ENCODE data around the gene TPI1. TPM values are rescaled to one million over a fixed set of nuclear protein-coding genes. Genes with fewer than 3 reads are reported as not detected.
"Not testable (repeated sequence)": the region's sequence is repeated elsewhere in the genome, so short reads cannot be mapped to it uniquely, and the experiment has no call there.

TPI1 gene
- total RNA-seq, 1 experiment from 2014 or later, result 1,045 TPM

DNA sequence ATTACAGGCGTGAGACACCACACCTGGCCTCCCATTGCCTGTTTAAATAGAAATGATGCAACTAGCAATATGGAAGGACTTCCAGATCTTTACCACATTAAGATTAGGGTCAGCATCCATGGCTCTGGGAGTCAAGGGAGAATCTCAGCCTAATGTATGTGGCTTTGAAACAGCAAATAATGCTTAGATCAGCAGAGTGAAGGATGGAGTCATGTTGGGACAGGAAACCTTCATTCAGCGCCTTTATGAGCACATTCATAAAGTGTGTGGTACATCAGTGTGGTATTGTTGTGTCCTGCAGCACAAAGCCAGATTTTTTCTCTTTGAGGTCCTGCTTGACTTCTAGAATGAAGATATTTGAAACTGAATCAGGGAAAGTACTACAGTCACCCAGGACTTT is 21.0 kb downstream of the TPI1 start (continued):
- TF ChIP-seq, protein P1, sequence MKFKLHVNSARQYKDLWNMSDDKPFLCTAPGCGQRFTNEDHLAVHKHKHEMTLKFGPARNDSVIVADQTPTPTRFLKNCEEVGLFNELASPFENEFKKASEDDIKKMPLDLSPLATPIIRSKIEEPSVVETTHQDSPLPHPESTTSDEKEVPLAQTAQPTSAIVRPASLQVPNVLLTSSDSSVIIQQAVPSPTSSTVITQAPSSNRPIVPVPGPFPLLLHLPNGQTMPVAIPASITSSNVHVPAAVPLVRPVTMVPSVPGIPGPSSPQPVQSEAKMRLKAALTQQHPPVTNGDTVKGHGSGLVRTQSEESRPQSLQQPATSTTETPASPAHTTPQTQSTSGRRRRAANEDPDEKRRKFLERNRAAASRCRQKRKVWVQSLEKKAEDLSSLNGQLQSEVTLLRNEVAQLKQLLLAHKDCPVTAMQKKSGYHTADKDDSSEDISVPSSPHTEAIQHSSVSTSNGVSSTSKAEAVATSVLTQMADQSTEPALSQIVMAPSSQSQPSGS (CRISPR knock-in tag; IDR thresholded peaks at IDR 0.05; ENCODE audit: borderline replicate concordance, low read depth), result no peak
- TF ChIP-seq ZNF232 (CRISPR knock-in tag; IDR thresholded peaks at IDR 0.05) (no peak), ZNF138 (CRISPR knock-in tag; conservative IDR thresholded peaks at IDR 0.05) (no peak), ZNF317 (CRISPR knock-in tag; IDR thresholded peaks at IDR 0.05; ENCODE audit: borderline replicate concordance, low read depth) (no peak)
- TF ChIP-seq, protein P2, sequence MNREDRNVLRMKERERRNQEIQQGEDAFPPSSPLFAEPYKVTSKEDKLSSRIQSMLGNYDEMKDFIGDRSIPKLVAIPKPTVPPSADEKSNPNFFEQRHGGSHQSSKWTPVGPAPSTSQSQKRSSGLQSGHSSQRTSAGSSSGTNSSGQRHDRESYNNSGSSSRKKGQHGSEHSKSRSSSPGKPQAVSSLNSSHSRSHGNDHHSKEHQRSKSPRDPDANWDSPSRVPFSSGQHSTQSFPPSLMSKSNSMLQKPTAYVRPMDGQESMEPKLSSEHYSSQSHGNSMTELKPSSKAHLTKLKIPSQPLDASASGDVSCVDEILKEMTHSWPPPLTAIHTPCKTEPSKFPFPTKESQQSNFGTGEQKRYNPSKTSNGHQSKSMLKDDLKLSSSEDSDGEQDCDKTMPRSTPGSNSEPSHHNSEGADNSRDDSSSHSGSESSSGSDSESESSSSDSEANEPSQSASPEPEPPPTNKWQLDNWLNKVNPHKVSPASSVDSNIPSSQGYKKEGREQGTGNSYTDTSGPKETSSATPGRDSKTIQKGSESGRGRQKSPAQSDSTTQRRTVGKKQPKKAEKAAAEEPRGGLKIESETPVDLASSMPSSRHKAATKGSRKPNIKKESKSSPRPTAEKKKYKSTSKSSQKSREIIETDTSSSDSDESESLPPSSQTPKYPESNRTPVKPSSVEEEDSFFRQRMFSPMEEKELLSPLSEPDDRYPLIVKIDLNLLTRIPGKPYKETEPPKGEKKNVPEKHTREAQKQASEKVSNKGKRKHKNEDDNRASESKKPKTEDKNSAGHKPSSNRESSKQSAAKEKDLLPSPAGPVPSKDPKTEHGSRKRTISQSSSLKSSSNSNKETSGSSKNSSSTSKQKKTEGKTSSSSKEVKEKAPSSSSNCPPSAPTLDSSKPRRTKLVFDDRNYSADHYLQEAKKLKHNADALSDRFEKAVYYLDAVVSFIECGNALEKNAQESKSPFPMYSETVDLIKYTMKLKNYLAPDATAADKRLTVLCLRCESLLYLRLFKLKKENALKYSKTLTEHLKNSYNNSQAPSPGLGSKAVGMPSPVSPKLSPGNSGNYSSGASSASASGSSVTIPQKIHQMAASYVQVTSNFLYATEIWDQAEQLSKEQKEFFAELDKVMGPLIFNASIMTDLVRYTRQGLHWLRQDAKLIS (CRISPR knock-in tag; IDR thresholded peaks at IDR 0.05; ENCODE audit: borderline replicate concordance), result no peak
- TF ChIP-seq, protein P3, sequence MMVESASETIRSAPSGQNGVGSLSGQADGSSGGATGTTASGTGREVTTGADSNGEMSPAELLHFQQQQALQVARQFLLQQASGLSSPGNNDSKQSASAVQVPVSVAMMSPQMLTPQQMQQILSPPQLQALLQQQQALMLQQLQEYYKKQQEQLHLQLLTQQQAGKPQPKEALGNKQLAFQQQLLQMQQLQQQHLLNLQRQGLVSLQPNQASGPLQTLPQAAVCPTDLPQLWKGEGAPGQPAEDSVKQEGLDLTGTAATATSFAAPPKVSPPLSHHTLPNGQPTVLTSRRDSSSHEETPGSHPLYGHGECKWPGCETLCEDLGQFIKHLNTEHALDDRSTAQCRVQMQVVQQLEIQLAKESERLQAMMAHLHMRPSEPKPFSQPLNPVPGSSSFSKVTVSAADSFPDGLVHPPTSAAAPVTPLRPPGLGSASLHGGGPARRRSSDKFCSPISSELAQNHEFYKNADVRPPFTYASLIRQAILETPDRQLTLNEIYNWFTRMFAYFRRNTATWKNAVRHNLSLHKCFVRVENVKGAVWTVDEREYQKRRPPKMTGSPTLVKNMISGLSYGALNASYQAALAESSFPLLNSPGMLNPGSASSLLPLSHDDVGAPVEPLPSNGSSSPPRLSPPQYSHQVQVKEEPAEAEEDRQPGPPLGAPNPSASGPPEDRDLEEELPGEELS (CRISPR knock-in tag; IDR thresholded peaks at IDR 0.05), result no peak

DNA sequence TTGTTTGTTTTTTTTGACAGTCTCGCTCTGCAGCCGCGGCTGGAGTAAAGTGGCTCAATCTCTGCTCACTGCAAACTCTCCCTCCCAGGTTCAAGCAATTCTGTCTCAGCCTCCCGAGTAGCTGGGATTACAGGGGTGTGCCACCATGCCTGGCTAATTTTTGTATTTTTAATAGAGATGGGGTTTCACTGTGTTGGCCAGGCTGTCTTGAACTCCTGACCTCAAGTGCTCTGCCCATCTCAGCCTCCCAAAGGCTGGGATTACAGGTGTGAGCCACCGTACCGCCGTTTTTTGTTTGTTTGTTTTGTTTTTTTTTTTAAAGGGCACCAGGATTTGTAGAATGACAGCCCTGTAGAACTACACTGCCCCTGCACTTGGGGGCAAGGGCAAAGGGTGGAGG is 21.5 kb downstream of the TPI1 start:
- H3K4me3 Mint-ChIP-seq; H3K27me3 Mint-ChIP-seq (ENCODE audit: low read depth); H3K36me3 Mint-ChIP-seq; CTCF ChIA-PET; DNase-seq (ENCODE audit: low spot score); ATAC-seq; POLR2A ChIA-PET; H3K9me3 Mint-ChIP-seq: not testable (repeated sequence)
- peak overlapping the region; percentile 61; the same call in 1 of the 2 replicates for H3K27ac Mint-ChIP-seq
- H3K4me1 Mint-ChIP-seq, result peaks cover 48% of the 10 kb centered on the region

DNA sequence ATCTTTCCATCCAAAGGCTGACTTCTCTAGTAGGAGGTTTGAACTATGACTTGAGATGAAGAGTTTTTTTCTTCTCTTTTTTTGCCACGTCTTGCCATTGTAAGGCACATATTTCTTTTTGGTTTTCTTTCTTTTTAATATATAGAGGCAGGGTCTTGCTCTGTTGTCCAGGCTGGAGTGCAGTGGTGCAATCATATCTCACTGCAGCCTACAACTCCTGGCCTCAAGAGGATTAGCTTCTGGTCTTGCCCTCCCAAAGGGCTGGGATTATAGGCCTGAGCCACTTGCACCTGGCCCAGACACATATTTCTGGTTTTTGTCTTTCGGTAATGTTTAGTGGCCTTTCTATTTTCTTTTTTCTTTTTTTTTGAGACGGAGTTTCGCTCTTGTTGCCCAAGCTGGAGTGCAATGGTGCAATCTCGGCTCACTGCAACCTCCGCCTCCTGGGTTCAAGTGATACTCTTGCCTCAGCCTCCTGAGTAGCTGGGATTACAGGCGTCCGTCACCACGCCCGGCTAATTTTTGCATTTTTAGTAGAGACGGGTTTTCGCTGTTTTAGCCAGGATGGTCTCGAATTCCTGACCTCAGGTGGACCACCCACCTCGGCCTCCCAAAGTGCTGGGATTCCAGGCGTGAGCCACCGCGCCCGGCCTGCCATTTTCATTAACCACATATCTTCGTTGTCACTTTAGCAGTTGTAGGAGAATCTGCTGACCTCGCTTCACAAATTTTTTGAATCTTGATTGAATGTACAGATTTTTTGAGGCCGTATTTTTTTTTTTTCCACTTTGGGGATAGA is 22.6 kb downstream of the TPI1 start:
- ATAC-seq; H3K36me3 Mint-ChIP-seq; H3K9me3 Mint-ChIP-seq; DNase-seq (ENCODE audit: low spot score); H3K27me3 Mint-ChIP-seq (ENCODE audit: low read depth): not testable (repeated sequence)
- peaks cover 42% of the 10 kb centered on the region for H3K4me1 Mint-ChIP-seq
- ChIA-PET POLR2A (interaction anchor here (0.9 to 2.1 kb wide), 2 partner anchors 17 to 54 kb away, joined by 3 to 32 read pairs; partner anchors contain the start of genes C12orf57 and SPSB2), CTCF (interaction anchor here (1.0 to 3.6 kb wide), 2 partner anchors 18 to 21 kb away, joined by 3 to 83 read pairs; partner anchors contain the start of gene SPSB2)
- peak overlapping the region; percentile 99 for H3K27ac Mint-ChIP-seq
- H3K4me3 Mint-ChIP-seq, result peak overlapping the region; percentile 71
- peak; percentile 62; the same call in 1 of the 2 replicates for TF ChIP-seq ZNF121 (CRISPR knock-in tag; IDR thresholded peaks at IDR 0.05)

DNA sequence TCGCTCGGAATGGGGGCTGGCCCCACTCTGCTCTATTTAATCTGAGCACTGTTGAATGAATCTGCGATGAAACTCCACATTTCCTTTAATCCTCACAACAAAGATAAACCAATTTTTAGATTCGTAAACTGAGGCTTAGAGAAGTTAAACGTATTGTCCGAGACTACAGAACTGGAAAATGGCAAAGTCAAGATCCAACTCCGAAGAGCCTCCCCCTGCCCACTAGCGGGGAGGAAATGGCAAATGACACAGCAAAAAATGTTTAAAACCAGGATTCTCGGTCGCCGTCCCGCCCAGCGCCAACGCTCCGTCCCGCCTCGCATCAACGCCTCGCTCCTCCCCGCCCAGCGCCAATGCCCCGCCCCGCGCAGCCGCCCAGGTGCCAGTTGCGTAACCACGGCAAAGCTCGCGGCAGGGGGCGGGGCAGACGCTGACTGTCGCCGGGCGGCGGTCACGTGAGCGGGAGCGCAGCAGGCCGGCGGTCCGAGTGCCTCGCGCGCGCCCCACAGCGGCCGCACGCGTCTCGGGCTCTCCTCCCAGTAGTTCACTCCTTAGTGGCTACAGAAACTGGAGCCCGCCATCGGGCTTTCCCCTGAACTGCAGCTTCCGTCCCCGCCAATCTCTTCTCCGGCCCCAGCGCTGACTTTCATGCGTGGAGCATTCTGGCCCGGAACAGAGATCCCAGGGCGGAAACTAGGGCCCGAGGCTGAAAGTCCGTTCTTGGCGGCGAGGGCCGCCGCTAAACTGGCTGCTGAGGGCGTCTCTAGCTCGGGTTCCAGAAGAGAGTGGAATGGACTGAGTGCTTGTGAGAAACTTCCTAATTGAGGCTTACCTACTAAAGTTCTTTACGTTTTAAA is 23.7 kb downstream of the TPI1 start:
- peak overlapping the region; percentile 71 for H3K4me3 Mint-ChIP-seq
- DNase-seq (ENCODE audit: low spot score), result peak; percentile 99
- no peaks in the 10 kb centered on the region for H3K9me3 Mint-ChIP-seq
- peaks cover 4% of the 10 kb centered on the region; the same call in 1 of the 2 replicates for H3K27me3 Mint-ChIP-seq (ENCODE audit: low read depth)
- peak overlapping the region; percentile 99 for H3K27ac Mint-ChIP-seq
- H3K36me3 Mint-ChIP-seq, result no peaks in the 10 kb centered on the region
- H3K4me1 Mint-ChIP-seq, result peaks cover 33% of the 10 kb centered on the region
- ChIA-PET CTCF (interaction anchor here (0.5 to 3.6 kb wide), 32 partner anchors 9 to 1116 kb away, joined by 3 to 83 read pairs (median 5); partner anchors contain the start of genes C12orf57, C1RL, C1S and CDCA3), POLR2A (interaction anchor here (0.6 to 2.1 kb wide), 14 partner anchors 11 to 167 kb away, joined by 3 to 32 read pairs (median 4); partner anchors contain the start of genes C12orf57, CDCA3, COPS7A and LRRC23)
- ATAC-seq, result peak; percentile 92
- TF ChIP-seq, protein P4, sequence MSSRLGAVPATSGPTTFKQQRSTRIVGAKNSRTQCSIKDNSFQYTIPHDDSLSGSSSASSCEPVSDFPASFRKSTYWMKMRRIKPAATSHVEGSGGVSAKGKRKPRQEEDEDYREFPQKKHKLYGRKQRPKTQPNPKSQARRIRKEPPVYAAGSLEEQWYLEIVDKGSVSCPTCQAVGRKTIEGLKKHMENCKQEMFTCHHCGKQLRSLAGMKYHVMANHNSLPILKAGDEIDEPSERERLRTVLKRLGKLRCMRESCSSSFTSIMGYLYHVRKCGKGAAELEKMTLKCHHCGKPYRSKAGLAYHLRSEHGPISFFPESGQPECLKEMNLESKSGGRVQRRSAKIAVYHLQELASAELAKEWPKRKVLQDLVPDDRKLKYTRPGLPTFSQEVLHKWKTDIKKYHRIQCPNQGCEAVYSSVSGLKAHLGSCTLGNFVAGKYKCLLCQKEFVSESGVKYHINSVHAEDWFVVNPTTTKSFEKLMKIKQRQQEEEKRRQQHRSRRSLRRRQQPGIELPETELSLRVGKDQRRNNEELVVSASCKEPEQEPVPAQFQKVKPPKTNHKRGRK (CRISPR knock-in tag; IDR thresholded peaks at IDR 0.05; ENCODE audit: borderline replicate concordance), result no peak
- TF ChIP-seq ZNF138 (CRISPR knock-in tag; conservative IDR thresholded peaks at IDR 0.05) (0 out of 2 replicates have a peak, but pooled peaks have one; percentile 42), NR1H2 (CRISPR knock-in tag; IDR thresholded peaks at IDR 0.05) (no peak), FOXJ3 (CRISPR knock-in tag; IDR thresholded peaks at IDR 0.05; ENCODE audit: borderline replicate concordance) (no peak), CREM (CRISPR knock-in tag; IDR thresholded peaks at IDR 0.05) (peak; percentile 72; the same call in 1 of the 2 replicates), SMAD3 (CRISPR knock-in tag; IDR thresholded peaks at IDR 0.05; ENCODE audit: borderline replicate concordance) (peak; percentile 59; the same call in 1 of the 2 replicates)
- TF ChIP-seq, protein P5, sequence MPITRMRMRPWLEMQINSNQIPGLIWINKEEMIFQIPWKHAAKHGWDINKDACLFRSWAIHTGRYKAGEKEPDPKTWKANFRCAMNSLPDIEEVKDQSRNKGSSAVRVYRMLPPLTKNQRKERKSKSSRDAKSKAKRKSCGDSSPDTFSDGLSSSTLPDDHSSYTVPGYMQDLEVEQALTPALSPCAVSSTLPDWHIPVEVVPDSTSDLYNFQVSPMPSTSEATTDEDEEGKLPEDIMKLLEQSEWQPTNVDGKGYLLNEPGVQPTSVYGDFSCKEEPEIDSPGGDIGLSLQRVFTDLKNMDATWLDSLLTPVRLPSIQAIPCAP (CRISPR knock-in tag; IDR thresholded peaks at IDR 0.05), result no peak
- TF ChIP-seq, protein P6, sequence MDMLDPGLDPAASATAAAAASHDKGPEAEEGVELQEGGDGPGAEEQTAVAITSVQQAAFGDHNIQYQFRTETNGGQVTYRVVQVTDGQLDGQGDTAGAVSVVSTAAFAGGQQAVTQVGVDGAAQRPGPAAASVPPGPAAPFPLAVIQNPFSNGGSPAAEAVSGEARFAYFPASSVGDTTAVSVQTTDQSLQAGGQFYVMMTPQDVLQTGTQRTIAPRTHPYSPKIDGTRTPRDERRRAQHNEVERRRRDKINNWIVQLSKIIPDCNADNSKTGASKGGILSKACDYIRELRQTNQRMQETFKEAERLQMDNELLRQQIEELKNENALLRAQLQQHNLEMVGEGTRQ (CRISPR knock-in tag; IDR thresholded peaks at IDR 0.05), result peak; percentile 99

Measured in WTC11 (cell line).